Tibial nerve (tissue), 4 donors: Measurements from ENCODE around the gene GATAD2A. TPM values are rescaled to one million over a fixed set of nuclear protein-coding genes. Genes with fewer than 3 reads are reported as not detected.

ENCODE experiments used
- DNase-seq, 2 donors: peaks; one replicate each; pipeline ENCODE4 v3.0.0-alpha.2; 2019; ENCODE audit warnings: low spot score in 2 of 2
- H3K27ac ChIP-seq, 4 donors: fragments of 200-600 bp; sonication (generic) in 3 of 4; one replicate each; pipeline ENCODE4 v1.5.1; 2017 to 2019; ENCODE audit warnings: mild to moderate bottlenecking in 1 of 4
- H3K27me3 ChIP-seq, 2 donors: fragments of 200-600 bp; sonication (generic) in 1 of 2; one replicate each; pipeline versions ENCODE4 v1.5.1 to v1.6.0; 2017 to 2019
- H3K36me3 ChIP-seq, 3 donors: fragments of 200-600 bp; sonication (generic); one replicate each; pipeline ENCODE4 v1.5.1; 2018 to 2019
- H3K4me1 ChIP-seq, 4 donors: fragments of 200-600 bp; sonication (generic) in 3 of 4; one replicate each; pipeline ENCODE4 v1.5.1; 2017 to 2019
- H3K4me3 ChIP-seq, 4 donors: fragments of 200-600 bp; sonication (generic) in 3 of 4; one replicate each; pipeline ENCODE4 v1.5.1; 2017 to 2019; ENCODE audit warnings: mild to moderate bottlenecking in 1 of 4, moderate library complexity in 1 of 4
- H3K9me3 ChIP-seq, 4 donors: fragments of 200-600 bp; sonication (generic) in 3 of 4; one replicate each; pipeline ENCODE4 v1.5.1; 2017 to 2019
- EP300 ChIP-seq, 2 donors: sonication (generic); formaldehyde crosslinking; IDR thresholded peaks; one replicate each; pipeline ENCODE4 v1.6.1; 2017; ENCODE audit warnings: antibody characterized with exemption in 2 of 2, mild to moderate bottlenecking in 1 of 2
- POLR2A ChIP-seq, 2 donors: fragments of 450-650 bp; IDR thresholded peaks; one replicate each; pipeline ENCODE4 v1.6.1; 2017; ENCODE audit warnings: antibody characterized with exemption in 2 of 2, mild to moderate bottlenecking in 2 of 2, moderate library complexity in 2 of 2
- WGBS, 2 donors: methylation state at CpG; one replicate each; pipeline ENCODE4 v1.1.5; 2018; 5-methylcytosine and 5-hydroxymethylcytosine counted together
- total RNA-seq, 4 donors: library from RNA; depleted of rRNA; stranded (reverse); fragments of >200 nt; gene quantifications; one replicate each; pipeline ENCODE4 v1.1.0, GENCODE V29; 2016
- TF ChIP-seq, protein P1 (sequence below), 5 experiments: fragments of 200-600 bp in 3 of 5; fragments of 450-650 bp in 2 of 5; sonication (generic) in 3 of 5; IDR thresholded peaks; one replicate each; pipeline ENCODE4 v1.5.1; 2016 to 2019; ENCODE audit warnings: antibody characterized with exemption in 5 of 5, mild to moderate bottlenecking in 3 of 5, moderate library complexity in 2 of 5

Gene GATAD2A
- total RNA-seq, 4 donors from 2014 or later = 34.1 to 69.6 (median 36.8) TPM

DNA sequence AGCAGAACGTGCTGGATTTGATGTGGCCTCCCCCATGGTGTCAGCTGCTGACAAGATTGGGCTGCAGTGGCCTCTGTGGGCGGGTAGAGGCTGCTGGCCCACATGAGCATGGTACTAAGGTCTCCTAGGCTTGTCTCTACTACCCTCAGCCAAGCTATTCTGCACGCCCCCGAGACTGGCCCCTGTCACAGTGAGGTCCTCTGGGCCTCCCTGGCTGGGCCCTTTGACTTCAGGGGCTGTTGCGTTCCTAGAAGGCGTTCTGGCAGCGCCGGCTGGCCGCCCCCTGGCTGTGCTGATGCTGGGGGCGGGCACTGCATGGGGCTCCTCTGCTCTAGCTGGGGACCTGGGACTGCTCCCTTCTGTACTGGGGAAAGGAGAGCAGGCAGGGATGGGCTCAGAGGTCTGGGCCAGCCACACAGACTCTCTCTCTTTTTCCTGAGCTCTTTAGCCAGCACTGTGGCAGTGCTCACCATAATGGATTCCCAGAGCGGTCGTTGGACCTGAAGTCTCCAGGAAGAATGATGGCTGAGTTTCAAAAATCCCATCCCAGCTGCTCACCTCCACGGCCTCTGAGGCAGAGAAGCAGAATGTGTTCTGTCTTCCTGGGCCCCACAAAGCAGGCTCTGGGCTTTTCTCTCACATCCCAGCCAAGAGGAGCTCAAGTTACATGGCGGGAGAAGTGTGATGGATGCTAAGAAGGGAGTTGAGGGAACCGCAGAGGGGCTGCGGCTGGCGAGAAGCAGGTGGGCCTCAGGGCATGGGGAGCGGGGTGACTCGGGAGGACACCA is 77.5 kb downstream of the GATAD2A start:
- no peak overlapping the region for H3K4me3 ChIP-seq
- DNase-seq = no peak
- peaks cover 0 to 39% (median 5%) of the 10 kb centered on the region in 4 donors for H3K4me1 ChIP-seq
- 48 to 60% methylated on average over 13 to 16 of the region's 19 CpGs for WGBS, 2 donors
- no peaks in the 10 kb centered on the region for H3K9me3 ChIP-seq
- H3K27me3 ChIP-seq = no peaks in the 10 kb centered on the region
- H3K27ac ChIP-seq = peak overlapping the region in 1 of 4 donors; percentile 4
- H3K36me3 ChIP-seq = peaks cover 0 to 19% (median 0%) of the 10 kb centered on the region in 3 donors
- TF ChIP-seq POLR2A (IDR thresholded peaks at IDR 0.05) (no peak), EP300 (IDR thresholded peaks at IDR 0.05) (no peak)
- TF ChIP-seq, protein P1, sequence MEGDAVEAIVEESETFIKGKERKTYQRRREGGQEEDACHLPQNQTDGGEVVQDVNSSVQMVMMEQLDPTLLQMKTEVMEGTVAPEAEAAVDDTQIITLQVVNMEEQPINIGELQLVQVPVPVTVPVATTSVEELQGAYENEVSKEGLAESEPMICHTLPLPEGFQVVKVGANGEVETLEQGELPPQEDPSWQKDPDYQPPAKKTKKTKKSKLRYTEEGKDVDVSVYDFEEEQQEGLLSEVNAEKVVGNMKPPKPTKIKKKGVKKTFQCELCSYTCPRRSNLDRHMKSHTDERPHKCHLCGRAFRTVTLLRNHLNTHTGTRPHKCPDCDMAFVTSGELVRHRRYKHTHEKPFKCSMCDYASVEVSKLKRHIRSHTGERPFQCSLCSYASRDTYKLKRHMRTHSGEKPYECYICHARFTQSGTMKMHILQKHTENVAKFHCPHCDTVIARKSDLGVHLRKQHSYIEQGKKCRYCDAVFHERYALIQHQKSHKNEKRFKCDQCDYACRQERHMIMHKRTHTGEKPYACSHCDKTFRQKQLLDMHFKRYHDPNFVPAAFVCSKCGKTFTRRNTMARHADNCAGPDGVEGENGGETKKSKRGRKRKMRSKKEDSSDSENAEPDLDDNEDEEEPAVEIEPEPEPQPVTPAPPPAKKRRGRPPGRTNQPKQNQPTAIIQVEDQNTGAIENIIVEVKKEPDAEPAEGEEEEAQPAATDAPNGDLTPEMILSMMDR (IDR thresholded peaks at IDR 0.05) = no peak

DNA sequence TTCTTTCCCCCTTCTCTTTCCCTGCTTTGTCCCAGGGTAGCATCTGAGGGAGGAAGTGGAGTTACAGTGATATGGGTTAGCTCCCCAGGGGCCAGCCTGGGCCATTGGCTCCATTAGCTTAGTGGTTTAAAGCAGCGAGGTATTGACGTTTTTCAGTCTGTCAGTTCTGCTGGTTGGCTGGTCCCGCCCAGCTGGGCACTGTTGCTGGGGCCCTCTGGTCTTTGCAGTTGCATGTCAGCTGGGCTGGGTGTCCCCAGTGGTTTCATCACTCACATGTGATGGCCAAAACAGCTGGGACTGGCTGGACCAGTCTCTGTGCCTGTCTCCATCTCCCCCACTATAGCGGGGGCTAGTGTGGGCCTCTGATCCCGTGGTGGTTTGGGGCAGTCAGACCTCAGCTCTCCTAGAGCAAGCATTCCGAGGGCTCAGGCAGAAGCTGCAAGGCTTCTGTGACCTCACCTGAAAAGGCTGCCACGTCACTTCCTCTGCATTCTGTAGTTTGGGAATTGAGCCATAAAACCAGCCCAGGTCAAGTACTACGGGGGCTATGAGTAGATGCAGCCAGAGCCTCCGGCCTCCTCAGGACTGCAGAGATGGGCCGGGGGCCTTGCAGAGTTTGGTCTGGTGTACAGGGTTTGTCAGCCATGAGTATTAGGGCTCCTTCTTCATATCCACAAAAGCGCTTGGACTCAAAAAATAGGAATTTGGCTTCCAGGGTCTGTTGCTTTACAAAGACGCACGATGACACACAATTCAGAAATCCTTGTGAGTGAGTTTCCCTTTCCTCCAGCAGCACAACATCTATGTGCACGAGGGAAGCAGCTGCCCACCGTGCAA is 79.9 kb downstream of the GATAD2A start:
- H3K9me3 ChIP-seq = no peaks in the 10 kb centered on the region
- TF ChIP-seq EP300 (IDR thresholded peaks at IDR 0.05) = no peak
- no peak for TF ChIP-seq POLR2A (IDR thresholded peaks at IDR 0.05)
- TF ChIP-seq, protein P1 (IDR thresholded peaks at IDR 0.05) = no peak
- H3K4me3 ChIP-seq = no peak overlapping the region
- peaks cover 0 to 62% (median 28%) of the 10 kb centered on the region in 4 donors for H3K4me1 ChIP-seq
- H3K36me3 ChIP-seq = peaks cover 0 to 17% (median 0%) of the 10 kb centered on the region in 3 donors
- no peak for DNase-seq
- WGBS, 2 donors = 71 to 73% methylated on average over 14 of the region's 15 CpGs
- H3K27me3 ChIP-seq = no peaks in the 10 kb centered on the region
- no peak overlapping the region for H3K27ac ChIP-seq

DNA sequence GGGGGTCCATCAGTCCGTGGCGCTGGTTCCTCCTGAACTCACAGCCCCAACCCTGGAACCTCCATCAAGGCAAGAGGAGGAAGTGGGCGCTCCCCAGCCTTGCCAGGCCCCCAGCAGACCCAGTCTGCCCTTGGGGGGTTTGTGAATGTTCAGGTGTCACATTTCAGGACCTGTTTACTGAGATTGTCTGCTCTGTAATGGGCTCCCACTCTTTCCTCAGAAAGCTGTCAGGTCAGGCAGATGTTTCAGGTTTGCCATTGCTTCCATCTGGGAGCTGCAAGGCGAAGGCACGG is 80.5 kb downstream of the GATAD2A start:
- H3K4me1 ChIP-seq = peaks cover 0 to 68% (median 30%) of the 10 kb centered on the region in 4 donors
- no peak for TF ChIP-seq POLR2A (IDR thresholded peaks at IDR 0.05)
- TF ChIP-seq, protein P1 (IDR thresholded peaks at IDR 0.05) = no peak
- H3K27ac ChIP-seq = no peak overlapping the region
- DNase-seq = no peak
- WGBS, 2 donors = 88 to 98% methylated on average over 5 of the region's 5 CpGs
- H3K27me3 ChIP-seq = no peaks in the 10 kb centered on the region
- no peaks in the 10 kb centered on the region for H3K9me3 ChIP-seq
- H3K4me3 ChIP-seq = no peak overlapping the region
- H3K36me3 ChIP-seq = peaks cover 0 to 11% (median 0%) of the 10 kb centered on the region in 3 donors

DNA sequence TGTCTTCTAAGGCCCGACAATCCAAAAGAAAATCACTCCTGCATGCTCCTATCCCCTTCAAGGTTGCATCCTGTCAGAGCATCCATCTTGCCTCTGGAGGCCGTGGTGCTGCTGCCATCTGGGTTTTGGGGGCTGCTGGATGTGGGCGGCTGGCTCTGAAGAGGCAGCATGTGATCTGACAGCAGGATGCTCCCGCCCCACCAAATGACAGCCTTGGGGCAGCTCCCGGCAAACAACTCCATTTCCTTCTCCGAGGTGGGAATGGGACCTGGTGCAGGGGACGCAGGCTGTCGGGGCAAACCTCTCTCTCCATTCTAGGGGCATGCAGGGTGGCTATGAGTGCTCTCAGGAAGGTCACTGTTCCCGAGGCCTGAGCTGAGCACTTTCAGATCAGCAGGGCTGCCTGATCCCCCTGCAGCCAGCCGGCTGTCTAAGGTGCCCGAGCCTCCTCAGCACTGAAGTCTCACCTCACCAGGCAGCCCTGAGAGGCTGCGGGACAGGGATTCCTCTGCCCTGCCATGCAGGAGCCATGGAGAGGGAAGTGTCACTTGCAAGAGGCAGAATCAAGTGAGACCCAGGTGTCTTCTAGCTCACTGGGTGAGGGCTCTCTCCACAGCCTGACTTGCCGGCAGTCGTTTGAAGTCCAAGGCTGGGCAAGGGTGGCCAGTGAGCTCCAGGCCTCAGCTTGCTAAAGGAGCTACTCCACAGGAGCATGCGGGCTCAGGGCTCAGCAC is 81.0 kb downstream of the GATAD2A start:
- Histone ChIP-seq H3K36me3 (peaks cover 0 to 8% (median 0%) of the 10 kb centered on the region in 3 donors), H3K9me3 (no peaks in the 10 kb centered on the region), H3K4me3 (no peak overlapping the region), H3K27ac (no peak overlapping the region), H3K4me1 (peaks cover 0 to 68% (median 30%) of the 10 kb centered on the region in 4 donors), H3K27me3 (no peaks in the 10 kb centered on the region)
- TF ChIP-seq EP300 (IDR thresholded peaks at IDR 0.05) = no peak
- TF ChIP-seq POLR2A (IDR thresholded peaks at IDR 0.05) = no peak
- TF ChIP-seq, protein P1 (IDR thresholded peaks at IDR 0.05) = no peak
- 69 to 76% methylated on average over 12 of the region's 15 CpGs for WGBS, 2 donors
- no peak for DNase-seq
